ENCODE data around the gene NCEH1.
A peak's percentile ranks its signal among the peaks of the same experiment; 100 is the strongest.
"Not testable (repeated sequence)": the region's sequence is repeated elsewhere in the genome, so short reads cannot be mapped to it uniquely, and the experiment has no call there.

Gene NCEH1, protein sequence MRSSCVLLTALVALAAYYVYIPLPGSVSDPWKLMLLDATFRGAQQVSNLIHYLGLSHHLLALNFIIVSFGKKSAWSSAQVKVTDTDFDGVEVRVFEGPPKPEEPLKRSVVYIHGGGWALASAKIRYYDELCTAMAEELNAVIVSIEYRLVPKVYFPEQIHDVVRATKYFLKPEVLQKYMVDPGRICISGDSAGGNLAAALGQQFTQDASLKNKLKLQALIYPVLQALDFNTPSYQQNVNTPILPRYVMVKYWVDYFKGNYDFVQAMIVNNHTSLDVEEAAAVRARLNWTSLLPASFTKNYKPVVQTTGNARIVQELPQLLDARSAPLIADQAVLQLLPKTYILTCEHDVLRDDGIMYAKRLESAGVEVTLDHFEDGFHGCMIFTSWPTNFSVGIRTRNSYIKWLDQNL

DNA sequence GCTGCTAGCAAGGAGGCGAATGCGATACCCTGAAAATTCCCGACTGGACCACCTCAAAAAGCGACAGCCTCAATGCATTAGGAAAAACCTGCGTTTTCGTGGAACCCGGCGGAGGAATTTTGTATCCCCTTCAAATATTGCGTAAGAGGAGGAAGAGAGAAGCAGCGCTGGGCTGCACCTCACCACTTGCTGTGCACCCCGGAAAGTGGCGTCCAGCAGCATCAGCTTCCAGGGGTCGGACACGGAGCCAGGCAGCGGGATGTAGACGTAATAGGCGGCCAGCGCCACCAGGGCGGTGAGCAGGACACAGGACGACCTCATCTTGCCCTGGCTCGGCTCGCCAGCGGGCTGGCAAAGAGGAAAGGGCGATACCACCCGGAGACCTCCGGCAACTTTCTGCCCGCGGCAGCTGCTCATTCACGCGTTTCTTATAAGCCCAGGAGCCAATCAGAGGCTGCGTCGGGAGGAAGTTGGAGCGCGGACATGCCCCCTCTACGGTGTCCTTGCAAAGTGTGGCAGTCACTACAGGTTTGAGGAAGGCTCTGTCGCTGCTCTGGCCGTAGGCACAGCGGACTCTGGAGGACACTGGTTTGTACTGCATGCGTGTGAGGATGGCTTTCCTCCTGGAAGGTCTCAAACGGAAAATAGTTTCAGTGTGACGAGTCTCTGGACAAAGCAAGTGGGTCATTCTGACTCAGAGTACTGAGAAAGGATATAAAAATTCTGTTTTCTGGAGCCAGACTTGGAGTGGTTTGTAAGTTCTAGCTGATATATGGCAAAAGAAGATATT is at the start of gene NCEH1:
NCEH1 (minus strand) TSS at position 404 of the 790 bp plus-strand sequence; CDS start at position 321, 83 bp downstream.
- peak; percentile 89 for DNase-seq

- DNase-seq, result not testable (repeated sequence)
These were observed 49.5 kb upstream of the NCEH1 start for GRCh38 chr3:172760416-172760815.

DNA sequence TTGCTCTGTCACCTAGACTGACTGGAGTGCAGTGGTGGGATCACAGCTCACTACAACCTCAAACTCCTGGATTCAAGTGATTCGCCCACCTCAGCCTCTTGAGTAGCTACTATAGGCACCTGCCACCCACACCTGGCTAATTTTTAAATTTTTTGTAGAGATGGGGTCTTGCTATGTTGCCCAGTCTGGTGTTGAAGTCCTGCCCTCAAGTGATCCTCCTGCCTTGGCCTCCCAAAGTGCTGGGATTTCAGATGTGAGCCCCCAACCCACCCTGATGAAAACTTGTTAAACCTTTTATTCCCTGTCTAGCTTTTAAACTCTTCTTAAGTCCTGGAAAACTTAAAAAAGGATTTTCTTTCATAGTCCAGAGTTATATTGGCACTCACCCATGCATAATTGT is 42.3 kb upstream of the NCEH1 start:
- no peak for DNase-seq

- DNase-seq, result no peak
These were observed 41.8 kb upstream of the NCEH1 start for GRCh38 chr3:172752651-172753050.

- DNase-seq, result no peak
These were observed 40.4 kb upstream of the NCEH1 start for GRCh38 chr3:172751175-172751704.

GRCh38 chr3:172750368-172751174 is 39.7 kb upstream of the NCEH1 start, which contains the start of gene ECT2:
Gene ECT2, plus strand, starts transcription at chr3:172750726. Its CDS starts 3,805 bp downstream, at chr3:172754531.
- peak; percentile 100 for DNase-seq

- DNase-seq, result no peak
These were observed 39.2 kb upstream of the NCEH1 start for GRCh38 chr3:172750069-172750367.

- no peak for DNase-seq
These were observed 38.5 kb upstream of the NCEH1 start for GRCh38 chr3:172749230-172749965.

- no peak for DNase-seq
These were observed 35.6 kb upstream of the NCEH1 start for GRCh38 chr3:172746475-172746874.

DNA sequence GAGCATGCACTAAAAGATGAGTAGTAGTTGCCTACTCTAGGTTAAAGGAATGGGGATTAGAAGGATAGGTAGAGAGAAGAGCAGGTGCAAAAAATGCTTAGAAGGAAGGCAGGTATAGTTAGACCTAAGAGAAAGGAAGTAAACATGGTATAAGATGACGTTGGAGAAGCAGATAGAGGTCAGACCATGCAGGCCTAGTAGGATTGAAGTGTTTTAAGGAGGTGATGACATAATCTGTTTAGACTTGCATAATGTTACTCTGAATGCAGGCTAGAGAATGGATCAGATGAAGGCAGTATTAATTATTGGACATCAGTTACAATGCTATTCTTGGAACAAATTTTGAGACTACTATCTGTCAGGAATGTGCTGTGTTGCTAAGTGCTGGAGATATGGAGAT is 28.6 kb upstream of the NCEH1 start:
- no peak for DNase-seq

DNA sequence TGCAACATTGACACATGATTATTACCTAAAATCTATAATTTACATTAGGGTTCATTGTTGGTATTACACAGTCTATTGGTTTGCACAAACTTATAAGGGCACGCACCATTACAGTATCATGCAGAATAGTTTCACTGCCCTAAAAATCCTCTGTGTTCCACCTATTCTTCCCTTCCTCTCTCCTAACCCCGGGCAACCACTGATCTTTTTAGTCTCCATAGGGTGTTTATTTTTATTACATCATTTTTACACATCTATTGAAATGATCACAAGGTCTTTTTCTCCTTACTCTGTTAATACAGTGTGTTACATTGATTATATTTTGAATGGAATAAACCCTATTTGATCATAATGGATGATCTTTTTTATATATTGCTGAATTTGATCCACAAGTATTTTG is 24.1 kb upstream of the NCEH1 start:
- no peak for DNase-seq

DNA sequence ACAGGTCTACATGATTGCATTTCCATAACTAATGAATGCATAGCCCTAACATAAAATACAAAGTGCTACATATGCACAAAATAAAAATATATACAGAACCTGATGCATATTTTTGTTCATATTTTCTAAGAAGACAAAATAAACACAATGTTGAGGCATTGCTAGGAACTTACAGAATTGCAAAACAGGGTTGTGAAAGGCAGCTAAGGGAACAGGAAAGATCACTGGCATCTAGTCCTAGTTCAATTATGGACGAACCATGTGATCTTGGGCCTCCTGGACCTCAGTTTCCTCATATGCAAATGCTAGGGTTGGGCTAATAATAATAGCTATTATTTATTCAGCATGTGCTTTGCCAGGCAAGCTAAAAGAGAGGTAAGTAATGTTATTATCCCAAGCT is 15.5 kb upstream of the NCEH1 start:
- DNase-seq, result no peak

- DNase-seq, result not testable (repeated sequence)
These were observed 11.7 kb upstream of the NCEH1 start for GRCh38 chr3:172722536-172723040.

DNA sequence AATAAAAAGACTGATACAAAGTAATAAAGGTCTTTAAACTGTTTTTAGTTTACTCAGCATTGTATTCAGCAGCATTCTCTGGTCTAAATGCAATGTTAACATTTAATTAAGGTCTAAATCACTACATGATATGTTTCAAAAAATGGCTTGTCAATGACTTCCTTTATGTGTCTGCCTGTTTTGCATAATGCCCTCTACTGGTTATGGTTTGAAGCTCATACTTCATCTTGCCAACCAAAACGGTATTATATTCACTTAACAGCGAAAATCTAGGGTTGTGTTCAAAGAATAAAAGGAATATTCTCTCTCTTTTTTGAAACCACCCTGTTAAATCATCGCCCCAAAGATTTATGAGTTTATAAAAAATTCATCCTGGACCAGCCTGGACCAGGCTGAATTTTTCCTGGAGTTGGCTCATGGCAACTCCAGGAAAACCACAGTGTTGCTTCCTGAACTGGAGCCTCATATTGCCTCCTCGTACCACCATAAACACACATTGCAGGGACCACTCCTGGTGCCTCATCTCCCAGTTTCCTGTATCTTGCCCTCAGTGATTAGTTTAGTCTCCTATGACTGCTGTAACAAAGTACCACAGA is 6.7 kb upstream of the NCEH1 start:
- no peak for DNase-seq

GRCh38 chr3:172716476-172716875 is 5.6 kb upstream of the NCEH1 start:
- DNase-seq, result no peak

DNA sequence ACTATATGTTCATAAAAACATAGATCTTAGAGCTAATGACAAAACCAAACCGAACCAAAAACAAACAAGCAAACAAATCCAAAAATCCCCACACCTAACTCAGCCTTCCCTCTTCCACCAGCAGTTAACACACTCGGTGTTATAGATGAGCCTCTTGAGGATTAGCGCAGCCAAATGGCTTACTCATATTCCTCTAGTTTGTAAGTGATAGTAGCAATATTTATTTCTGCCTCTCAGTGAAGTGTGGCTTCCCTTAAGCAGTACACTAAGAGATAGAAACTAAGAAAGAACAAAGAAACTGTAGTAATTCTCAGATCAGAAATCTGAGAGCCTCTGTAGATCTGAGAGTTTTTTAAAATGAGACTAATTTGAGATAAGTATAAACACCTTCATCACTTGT is 2.4 kb upstream of the NCEH1 start:
- no peak for DNase-seq

GRCh38 chr3:172711454-172711795 is 558 bp upstream of the NCEH1 start:
- DNase-seq, result no peak

- no peak for DNase-seq
These were observed 848 bp downstream of the NCEH1 start for GRCh38 chr3:172709774-172710663.

DNA sequence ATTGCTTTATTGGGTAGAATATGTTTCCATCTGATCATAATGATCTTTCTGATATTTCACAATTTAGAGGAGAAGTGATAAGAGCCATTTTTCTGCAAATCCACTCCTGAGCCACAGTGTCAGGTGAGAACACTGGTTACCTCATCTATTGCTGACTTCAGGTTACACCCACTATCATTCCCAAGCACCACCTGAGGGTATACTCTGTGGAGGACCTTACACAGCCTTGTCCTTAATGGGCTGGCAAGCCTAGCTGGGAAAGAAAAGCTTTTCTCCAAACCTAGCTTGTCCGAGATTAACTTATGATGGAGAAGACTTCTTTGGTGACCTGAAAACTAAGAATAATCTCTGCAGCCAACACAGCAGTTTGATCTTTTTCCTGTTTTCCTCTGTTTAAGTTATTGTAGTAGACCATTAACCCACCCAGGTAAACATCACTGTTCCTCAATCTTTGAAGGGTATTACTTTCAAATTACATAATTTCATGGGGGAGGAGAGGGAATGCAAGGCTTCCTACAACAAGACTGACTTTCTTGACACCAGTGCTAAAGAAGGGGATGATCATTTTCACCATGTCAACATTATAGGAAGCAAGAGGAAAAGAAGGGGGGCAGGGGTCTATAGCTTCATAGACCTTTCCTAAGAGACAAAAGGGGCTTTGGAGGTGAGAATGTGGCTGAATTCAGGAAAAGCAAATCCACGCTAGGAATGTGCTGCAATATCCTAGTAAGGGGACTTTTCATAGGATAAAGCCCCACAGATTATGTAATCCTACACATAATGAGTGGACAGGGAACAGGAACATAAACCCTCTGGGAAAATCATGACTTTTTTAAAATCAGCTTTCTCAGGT is 1.7 kb downstream of the NCEH1 start:
- DNase-seq, result no peak

DNA sequence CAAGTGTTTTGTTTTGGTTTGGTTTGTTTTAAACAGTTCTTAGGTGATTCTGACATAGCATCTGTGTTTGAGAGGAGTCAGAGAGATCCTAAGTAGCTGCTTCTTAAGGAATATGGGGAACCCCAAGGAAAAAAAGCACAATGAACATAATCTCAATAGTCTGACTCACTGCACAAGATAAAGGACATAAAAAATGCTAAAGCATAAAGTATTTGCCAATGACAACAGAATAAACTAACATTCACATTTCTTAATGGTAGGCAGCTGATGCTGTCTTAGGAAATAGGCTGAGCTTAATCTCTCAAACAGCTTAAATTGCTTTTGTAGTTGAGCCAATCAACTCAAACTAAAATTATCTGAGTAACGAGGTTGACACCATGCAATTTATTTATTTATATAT is 2.9 kb downstream of the NCEH1 start:
- no peak for DNase-seq

Data from NCI-H1436 (cell line).